Dedifferentiated amniotic fluid mesenchymal stem cell (primary cell): ENCODE measurements around the gene PPP1R36.
"Not testable (repeated sequence)": the region's sequence is repeated elsewhere in the genome, so short reads cannot be mapped to it uniquely, and the experiment has no call there.

Experiments used
- DNase-seq: peaks from one replicate; pipeline ENCODE4 v3.0.0-alpha.2; 2016; ENCODE audit errors: extremely low spot score

The PPP1R36 gene

GRCh38 chr14:64520699-64521098 lies 29.1 kb upstream of the PPP1R36 start:
- DNase-seq = no peak

- DNase-seq = no peak
Observed at GRCh38 chr14:64522591-64523355, 27.0 kb upstream of the PPP1R36 start.

GRCh38 chr14:64525354-64525753 lies 24.4 kb upstream of the PPP1R36 start:
- no peak for DNase-seq

DNA sequence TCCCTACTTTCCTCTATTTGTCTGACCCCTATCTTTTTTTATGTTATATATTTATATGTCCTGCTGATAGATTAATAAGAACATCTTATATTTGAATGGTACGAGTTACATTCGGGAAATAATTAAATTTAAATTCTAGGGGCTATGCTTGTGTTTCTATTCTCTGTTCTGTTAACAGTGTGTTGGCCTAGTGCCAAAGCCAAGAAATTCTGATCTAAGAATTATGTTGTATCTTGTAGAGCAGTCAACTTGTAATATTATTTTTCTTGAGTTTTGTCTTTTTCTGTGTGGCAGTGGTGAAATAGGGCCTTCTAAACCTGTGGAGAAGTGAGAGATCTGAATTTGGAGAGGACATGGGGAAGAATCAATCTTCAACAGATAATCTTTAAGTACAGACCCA lies 18.2 kb upstream of the PPP1R36 start:
- DNase-seq = no peak

DNA sequence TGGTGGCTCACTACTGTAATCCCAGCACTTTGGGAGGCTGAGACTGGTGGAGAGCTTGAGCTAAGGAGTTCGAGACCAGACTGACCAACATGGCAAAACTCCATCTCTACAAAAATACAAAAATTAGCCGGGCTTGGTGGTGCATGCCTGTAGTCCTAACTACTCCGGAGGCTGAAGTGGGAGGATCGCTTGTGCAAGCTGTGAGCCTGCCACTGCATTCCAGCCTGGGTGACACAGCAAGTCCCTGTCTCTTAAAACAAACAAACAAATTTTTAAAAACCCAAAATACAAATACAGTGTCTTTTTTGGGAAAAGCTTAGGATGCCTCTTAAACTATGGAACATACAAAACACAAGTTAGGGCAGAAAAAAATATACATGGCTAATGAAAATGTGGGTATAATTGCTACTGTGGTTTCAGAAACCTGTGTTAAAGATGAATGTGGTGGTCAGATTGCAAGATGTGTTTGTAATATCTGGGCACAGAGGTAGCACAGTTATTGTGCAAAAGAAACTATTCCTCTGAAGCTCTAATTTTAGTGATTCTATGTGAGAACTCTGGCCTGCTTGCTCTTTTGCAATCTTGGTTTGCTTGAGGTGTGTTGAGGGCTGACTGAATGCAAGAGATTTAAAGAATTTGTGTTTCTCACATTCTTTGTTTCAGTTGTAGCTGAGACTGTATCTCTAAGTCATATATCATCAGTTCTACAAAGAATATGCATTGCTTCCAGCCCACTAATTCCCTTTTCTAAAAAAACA lies 13.1 kb upstream of the PPP1R36 start:
- DNase-seq = no peak

GRCh38 chr14:64540208-64541202 lies 9.3 kb upstream of the PPP1R36 start, which contains the start of gene HSPA2:
Gene HSPA2 (plus strand): TSS chr14:64540741. CDS start chr14:64540850, 109 bp downstream.
- peak; percentile 99 for DNase-seq

DNA sequence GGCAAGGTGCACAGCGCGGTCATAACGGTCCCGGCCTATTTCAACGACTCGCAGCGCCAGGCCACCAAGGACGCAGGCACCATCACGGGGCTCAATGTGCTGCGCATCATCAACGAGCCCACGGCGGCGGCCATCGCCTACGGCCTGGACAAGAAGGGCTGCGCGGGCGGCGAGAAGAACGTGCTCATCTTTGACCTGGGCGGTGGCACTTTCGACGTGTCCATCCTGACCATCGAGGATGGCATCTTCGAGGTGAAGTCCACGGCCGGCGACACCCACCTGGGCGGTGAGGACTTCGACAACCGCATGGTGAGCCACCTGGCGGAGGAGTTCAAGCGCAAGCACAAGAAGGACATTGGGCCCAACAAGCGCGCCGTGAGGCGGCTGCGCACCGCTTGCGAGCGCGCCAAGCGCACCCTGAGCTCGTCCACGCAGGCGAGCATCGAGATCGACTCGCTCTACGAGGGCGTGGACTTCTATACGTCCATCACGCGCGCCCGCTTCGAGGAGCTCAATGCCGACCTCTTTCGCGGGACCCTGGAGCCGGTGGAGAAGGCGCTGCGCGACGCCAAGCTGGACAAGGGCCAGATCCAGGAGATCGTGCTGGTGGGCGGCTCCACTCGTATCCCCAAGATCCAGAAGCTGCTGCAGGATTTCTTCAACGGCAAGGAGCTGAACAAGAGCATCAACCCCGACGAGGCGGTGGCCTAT lies 8.3 kb upstream of the PPP1R36 start:
- no peak for DNase-seq

DNA sequence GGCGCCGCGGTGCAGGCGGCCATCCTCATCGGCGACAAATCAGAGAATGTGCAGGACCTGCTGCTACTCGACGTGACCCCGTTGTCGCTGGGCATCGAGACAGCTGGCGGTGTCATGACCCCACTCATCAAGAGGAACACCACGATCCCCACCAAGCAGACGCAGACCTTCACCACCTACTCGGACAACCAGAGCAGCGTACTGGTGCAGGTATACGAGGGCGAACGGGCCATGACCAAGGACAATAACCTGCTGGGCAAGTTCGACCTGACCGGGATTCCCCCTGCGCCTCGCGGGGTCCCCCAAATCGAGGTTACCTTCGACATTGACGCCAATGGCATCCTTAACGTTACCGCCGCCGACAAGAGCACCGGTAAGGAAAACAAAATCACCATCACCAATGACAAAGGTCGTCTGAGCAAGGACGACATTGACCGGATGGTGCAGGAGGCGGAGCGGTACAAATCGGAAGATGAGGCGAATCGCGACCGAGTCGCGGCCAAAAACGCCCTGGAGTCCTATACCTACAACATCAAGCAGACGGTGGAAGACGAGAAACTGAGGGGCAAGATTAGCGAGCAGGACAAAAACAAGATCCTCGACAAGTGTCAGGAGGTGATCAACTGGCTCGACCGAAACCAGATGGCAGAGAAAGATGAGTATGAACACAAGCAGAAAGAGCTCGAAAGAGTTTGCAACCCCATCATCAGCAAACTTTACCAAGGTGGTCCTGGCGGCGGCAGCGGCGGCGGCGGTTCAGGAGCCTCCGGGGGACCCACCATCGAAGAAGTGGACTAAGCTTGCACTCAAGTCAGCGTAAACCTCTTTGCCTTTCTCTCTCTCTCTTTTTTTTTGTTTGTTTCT lies 7.6 kb upstream of the PPP1R36 start:
- no peak for DNase-seq

DNA sequence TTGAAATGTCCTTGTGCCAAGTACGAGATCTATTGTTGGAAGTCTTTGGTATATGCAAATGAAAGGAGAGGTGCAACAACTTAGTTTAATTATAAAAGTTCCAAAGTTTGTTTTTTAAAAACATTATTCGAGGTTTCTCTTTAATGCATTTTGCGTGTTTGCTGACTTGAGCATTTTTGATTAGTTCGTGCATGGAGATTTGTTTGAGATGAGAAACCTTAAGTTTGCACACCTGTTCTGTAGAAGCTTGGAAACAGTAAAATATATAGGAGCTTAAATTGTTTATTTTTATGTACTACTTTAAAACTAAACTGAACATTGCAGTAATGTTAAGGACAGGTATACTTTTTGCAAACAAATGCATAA lies 6.9 kb upstream of the PPP1R36 start:
- DNase-seq = no peak

DNA sequence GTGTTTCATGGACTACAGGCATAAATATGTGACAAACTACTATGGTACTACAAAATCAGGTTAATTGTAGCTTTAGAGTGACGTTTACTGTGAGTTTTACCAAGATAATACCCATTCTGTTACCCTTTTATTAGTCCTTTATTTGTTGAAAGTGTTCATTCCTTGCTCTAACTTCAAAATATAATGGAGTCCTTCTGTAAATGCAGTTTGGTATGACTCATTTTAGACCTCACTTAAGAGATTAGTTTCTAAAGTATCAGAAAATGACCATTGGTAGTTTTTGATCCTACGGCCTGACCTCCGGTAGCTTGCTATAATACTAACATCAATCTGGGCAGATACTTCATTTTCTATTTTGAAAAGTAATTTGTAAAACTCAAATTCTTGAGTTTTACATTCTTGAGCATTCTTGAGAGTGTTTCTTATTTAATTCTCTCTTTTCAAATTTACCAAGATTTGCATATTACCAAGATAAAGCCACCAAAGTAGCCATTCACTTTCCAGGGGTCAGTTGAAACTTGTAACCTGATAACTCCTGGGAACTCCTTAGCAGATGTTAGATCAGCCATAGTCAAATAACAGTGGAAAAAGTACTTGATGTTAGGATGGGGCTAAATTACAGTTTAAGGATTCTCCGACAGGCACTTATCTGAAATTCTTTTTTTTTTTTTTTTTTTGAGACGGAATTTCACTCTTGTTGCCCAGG lies 5.0 kb upstream of the PPP1R36 start:
- DNase-seq = no peak

GRCh38 chr14:64549016-64549415 lies 745 bp upstream of the PPP1R36 start:
- DNase-seq = no peak

GRCh38 chr14:64550621-64551333 lies 1.0 kb downstream of the PPP1R36 start:
- DNase-seq = no peak

DNA sequence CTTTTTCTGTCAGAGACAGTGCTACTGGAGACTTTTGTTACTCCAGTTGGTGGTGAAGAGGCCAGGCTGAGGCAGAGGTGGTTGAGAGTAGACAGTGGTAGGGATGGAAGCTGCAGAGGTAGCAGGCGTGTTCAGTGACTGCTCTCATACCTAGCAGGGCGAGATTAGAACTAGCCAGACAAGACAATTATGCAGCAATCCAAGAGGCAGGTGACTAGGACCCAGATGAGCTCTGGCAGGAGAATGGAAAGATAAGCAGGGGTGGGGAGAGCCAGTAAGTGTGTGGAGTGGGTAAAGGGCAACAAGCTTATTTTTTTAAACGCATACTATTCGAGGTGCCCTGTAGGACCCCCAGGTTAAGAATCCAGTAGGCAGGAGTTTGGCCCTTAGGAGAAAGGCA lies 4.8 kb downstream of the PPP1R36 start:
- DNase-seq = no peak

DNA sequence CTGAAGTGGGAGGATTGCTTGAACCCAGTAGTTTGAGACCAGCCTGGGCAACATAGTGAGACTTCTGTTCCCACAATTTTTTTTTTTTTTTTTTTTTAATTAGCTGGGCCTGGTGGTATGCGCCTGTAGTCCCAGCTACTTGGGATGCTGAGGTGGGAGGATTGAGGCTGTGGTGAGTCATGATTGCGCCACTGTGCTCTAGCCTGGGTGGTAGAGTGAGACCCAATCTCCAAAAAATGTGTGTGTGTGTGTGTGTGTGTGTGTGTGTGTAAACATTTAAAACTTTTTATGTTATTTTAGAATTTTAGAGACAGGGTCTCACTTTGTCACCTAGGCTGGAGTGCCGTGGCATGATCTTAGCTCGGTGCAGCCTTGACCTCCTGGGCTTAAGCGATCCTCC lies 6.8 kb downstream of the PPP1R36 start:
- DNase-seq = no peak

DNA sequence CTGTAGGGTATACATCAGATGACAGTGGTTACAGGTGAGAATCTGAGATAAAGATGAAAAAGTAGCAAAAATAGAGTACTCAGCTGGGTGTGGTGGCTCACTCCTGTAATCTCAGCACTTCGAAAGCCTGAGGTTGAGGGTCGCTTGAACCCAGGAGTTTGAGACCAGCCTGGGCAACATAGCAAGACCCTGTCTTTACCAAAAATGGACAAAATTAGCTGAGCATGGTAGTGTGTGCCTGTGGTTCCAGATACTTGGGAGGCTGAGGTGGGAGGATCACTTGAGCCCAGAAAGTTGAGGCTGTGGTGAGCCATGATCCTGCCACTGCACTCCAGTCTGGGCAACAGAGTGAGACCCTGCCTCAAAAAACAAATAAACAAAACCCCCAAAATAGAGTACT lies 8.5 kb downstream of the PPP1R36 start:
- DNase-seq = not testable (repeated sequence)

DNA sequence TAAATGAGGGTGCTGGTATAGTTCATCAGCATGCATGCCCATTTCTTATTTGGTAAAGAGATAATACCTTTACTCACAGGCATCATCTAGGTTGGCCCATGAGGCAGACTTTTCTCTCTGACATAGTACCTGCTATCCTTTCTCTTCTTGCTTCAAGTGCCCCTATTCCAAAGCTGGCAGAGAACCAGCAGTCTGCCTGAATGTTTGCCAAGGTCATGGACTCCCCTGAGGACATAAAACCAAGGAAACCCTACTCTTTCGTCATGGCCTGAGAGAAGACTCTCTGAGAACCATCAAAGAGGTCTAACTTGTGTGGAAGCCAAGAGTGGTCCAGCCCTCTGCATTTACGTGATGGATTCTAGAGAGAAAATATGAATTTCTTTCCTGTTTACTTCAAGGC lies 11.9 kb downstream of the PPP1R36 start:
- DNase-seq = no peak

DNA sequence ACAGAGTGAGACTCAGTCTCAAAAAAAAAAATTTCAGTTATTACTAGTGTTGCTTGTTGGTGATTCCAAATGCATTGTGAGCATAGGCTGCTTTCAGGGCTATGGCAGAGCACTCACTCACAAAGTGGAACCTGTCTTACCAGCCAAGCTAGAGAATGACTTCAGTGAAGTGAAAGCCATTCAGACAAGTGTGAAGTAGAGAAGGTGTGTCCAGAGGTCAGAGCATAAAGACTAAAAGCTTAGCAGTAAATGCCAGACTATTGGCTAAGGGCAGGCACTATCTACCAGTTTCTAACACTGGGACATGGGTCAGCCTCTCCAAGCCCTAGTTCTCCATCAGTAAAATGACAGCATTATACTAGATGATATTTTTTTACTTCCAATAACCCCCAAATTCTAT lies 12.7 kb downstream of the PPP1R36 start:
- no peak for DNase-seq

DNA sequence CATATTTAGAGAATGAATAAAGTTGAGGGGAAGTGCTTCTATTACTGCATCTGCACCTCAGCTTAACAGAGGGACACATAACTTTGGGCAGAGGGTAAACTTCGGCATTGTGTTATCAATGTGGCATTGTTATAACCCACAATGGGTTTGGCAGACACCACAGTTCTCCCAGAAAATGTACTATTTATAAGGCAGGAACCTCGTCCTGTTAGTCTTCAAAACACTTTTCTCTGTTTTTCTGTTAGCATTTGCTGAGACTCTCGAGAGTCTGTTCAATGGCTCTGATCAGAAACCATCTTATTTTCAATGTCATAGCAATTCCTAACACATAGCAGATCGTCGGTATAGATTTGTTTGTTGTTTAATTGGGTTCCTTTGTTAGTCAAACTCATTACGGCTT lies 13.9 kb downstream of the PPP1R36 start:
- no peak for DNase-seq

DNA sequence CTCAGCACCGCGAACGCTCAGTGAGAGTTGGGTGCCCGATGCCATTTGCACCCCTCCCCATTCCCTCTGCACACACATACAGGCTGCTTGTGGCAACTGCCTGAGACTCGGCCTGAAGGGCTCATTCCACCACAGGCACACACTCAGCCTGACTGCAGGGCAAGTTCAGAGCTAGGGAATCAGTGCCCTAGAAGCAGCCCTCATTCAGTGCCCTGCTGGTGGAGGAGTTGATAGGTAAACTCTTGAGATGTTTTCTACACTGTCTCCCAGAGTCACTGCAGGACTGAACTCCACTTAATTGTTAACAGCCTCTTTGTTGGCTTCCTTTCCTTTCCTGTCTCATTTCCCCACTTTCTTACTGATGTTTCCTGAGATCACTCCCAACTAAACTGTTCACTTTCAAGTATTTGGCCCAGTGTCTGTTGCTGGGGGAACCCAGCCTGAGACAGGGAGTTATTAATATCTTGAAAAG lies 16.9 kb downstream of the PPP1R36 start:
- no peak for DNase-seq
